Measurements from ENCODE around the gene CTXND2. TPM values are rescaled to one million over a fixed set of nuclear protein-coding genes. Genes with fewer than 3 reads are reported as not detected.
"Not testable (repeated sequence)": the region's sequence is repeated elsewhere in the genome, so short reads cannot be mapped to it uniquely, and the experiment has no call there.

CTXND2 gene
- total RNA-seq, 2 experiments from 2014 or later = not detected

- Histone ChIP-seq H3K4me1 (ENCODE audit: insufficient read depth, low read length) (peaks cover 5% of the 10 kb centered on the region), H3K9me3 (ENCODE audit: control insufficient read depth in 1 of 2, insufficient read depth in 1 of 2, low read length in 2 of 2) (no peaks in the 10 kb centered on the region), H3K27ac (ENCODE audit: low read depth in 1 of 2, low read length in 2 of 2) (no peak overlapping the region), H3K27me3 (ENCODE audit: control insufficient read depth in 1 of 2, insufficient read depth in 2 of 2, low read length in 2 of 2) (no peaks in the 10 kb centered on the region), H3K4me3 (ENCODE audit: low read length) (no peak overlapping the region), H3K36me3 (ENCODE audit: insufficient read depth, low read length) (peaks cover 16% of the 10 kb centered on the region)
- H3K36me3 Mint-ChIP-seq (ENCODE audit: low read depth) = peaks cover 31% of the 10 kb centered on the region
- DNase-seq (no peak), ATAC-seq (ENCODE audit: poor library complexity) (no peak)
- no peaks in the 10 kb centered on the region for H3K9me3 Mint-ChIP-seq
- no peak overlapping the region for H3K4me3 Mint-ChIP-seq
- peaks cover 36% of the 10 kb centered on the region for H3K4me1 Mint-ChIP-seq (ENCODE audit: low read depth)
- intact Hi-C loops (cut with DNase I, micrococcal nuclease) = no loop called here
- no peak for TF ChIP-seq CTCF (IDR thresholded peaks at IDR 0.05)
- CTCF ChIA-PET = no interaction called here
- H3K27me3 Mint-ChIP-seq = no peaks in the 10 kb centered on the region
- no peak overlapping the region for H3K27ac Mint-ChIP-seq
- POLR2A ChIA-PET = no interaction called here
Measured at GRCh38 chr1:150863724-150864123, 23.2 kb upstream of the CTXND2 start.

DNA sequence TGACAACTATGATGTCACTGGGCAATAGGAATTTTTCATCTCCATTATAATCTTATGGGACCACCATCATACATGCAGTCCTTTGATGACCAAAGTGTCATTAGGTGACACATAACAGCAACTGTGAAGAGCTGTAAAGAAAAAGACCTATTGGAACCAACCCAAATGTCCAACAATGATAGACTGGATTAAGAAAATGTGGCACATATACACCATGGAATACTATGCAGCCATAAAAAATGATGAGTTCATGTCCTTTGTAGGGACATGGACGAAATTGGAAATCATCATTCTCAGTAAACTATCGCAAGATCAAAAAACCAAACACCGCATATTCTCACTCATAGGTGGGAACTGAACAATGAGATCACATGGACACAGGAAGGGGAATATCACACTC, 22.7 kb upstream of the CTXND2 start:
- H3K27ac ChIP-seq (ENCODE audit: low read depth in 1 of 2, low read length in 2 of 2); H3K27me3 Mint-ChIP-seq; H3K4me3 ChIP-seq (ENCODE audit: low read length); DNase-seq; H3K4me3 Mint-ChIP-seq; H3K27ac Mint-ChIP-seq; H3K9me3 Mint-ChIP-seq; POLR2A ChIA-PET; H3K9me3 ChIP-seq (ENCODE audit: control insufficient read depth in 1 of 2, insufficient read depth in 1 of 2, low read length in 2 of 2); H3K4me1 ChIP-seq (ENCODE audit: insufficient read depth, low read length); CTCF ChIA-PET; H3K27me3 ChIP-seq (ENCODE audit: control insufficient read depth in 1 of 2, insufficient read depth in 2 of 2, low read length in 2 of 2); intact Hi-C loops (cut with DNase I, micrococcal nuclease); ATAC-seq (ENCODE audit: poor library complexity): not testable (repeated sequence)
- Mint-ChIP-seq H3K4me1 (ENCODE audit: low read depth) (peaks cover 31% of the 10 kb centered on the region), H3K36me3 (ENCODE audit: low read depth) (peaks cover 27% of the 10 kb centered on the region)
- peaks cover 16% of the 10 kb centered on the region for H3K36me3 ChIP-seq (ENCODE audit: insufficient read depth, low read length)

GRCh38 chr1:150869683-150870082, 17.3 kb upstream of the CTXND2 start:
- H3K4me3 Mint-ChIP-seq = peak overlapping the region; percentile 45
- H3K27me3 Mint-ChIP-seq = no peaks in the 10 kb centered on the region
- H3K4me1 Mint-ChIP-seq (ENCODE audit: low read depth) = peaks cover 51% of the 10 kb centered on the region
- CTCF ChIA-PET = no interaction called here
- Histone ChIP-seq H3K9me3 (ENCODE audit: control insufficient read depth in 1 of 2, insufficient read depth in 1 of 2, low read length in 2 of 2) (no peaks in the 10 kb centered on the region), H3K4me3 (ENCODE audit: low read length) (no peak overlapping the region), H3K27me3 (ENCODE audit: control insufficient read depth in 1 of 2, insufficient read depth in 2 of 2, low read length in 2 of 2) (no peaks in the 10 kb centered on the region), H3K4me1 (ENCODE audit: insufficient read depth, low read length) (peaks cover 11% of the 10 kb centered on the region), H3K27ac (ENCODE audit: low read depth in 1 of 2, low read length in 2 of 2) (no peak overlapping the region), H3K36me3 (ENCODE audit: insufficient read depth, low read length) (peaks cover 15% of the 10 kb centered on the region)
- POLR2A ChIA-PET = no interaction called here
- intact Hi-C loops (cut with DNase I, micrococcal nuclease) = loop anchor here in 1 of 2 experiments (10.0 kb wide), 1 partner anchor 585 kb away; the partner anchor contains the start of gene CIART
- ATAC-seq (ENCODE audit: poor library complexity) (peak; percentile 62), DNase-seq (peak in 1 of 14 experiments; percentile 13)
- H3K36me3 Mint-ChIP-seq (ENCODE audit: low read depth) = peaks cover 35% of the 10 kb centered on the region
- H3K9me3 Mint-ChIP-seq = no peaks in the 10 kb centered on the region
- TF ChIP-seq CTCF (IDR thresholded peaks at IDR 0.05) = no peak
- peak overlapping the region; percentile 17 for H3K27ac Mint-ChIP-seq

DNA sequence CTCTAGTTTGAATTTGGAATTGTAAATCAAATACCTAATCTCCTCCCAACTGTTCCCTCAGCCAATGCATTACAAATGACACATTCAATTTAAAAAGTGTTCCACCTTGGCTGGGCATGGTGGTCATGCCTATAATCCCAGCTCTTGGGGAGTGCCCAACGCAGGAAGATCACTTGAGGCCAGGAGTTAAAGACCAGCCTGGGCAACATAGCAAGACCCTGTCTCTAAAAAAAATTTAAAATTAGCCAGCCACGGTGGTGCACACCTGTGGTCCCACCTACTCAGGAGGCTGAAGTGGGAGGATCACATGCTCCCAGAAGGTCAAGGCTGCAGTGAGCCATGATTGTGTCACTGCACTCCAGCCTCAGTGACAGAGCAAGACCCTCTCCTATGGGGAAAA, 14.4 kb upstream of the CTXND2 start:
- peaks cover 59% of the 10 kb centered on the region for H3K4me1 Mint-ChIP-seq (ENCODE audit: low read depth)
- peak overlapping the region; percentile 27 for H3K4me3 Mint-ChIP-seq
- H3K9me3 Mint-ChIP-seq = no peaks in the 10 kb centered on the region
- H3K27ac ChIP-seq (ENCODE audit: low read depth in 1 of 2, low read length in 2 of 2) = no peak overlapping the region
- intact Hi-C loops (cut with DNase I, micrococcal nuclease) = loop anchor here in 1 of 2 experiments (10.0 kb wide), 1 partner anchor 588 kb away; the partner anchor contains the start of gene CIART
- no peak for DNase-seq
- H3K36me3 ChIP-seq (ENCODE audit: insufficient read depth, low read length) = peaks cover 14% of the 10 kb centered on the region
- H3K27me3 Mint-ChIP-seq = no peaks in the 10 kb centered on the region
- ChIA-PET CTCF (no interaction called here), POLR2A (no interaction called here)
- no peak overlapping the region for H3K4me3 ChIP-seq (ENCODE audit: low read length)
- H3K36me3 Mint-ChIP-seq (ENCODE audit: low read depth) = peaks cover 46% of the 10 kb centered on the region
- H3K9me3 ChIP-seq (ENCODE audit: control insufficient read depth in 1 of 2, insufficient read depth in 1 of 2, low read length in 2 of 2) = no peaks in the 10 kb centered on the region
- TF ChIP-seq CTCF (IDR thresholded peaks at IDR 0.05) = no peak
- H3K27me3 ChIP-seq (ENCODE audit: control insufficient read depth in 1 of 2, insufficient read depth in 2 of 2, low read length in 2 of 2) = no peaks in the 10 kb centered on the region
- H3K27ac Mint-ChIP-seq = no peak overlapping the region
- H3K4me1 ChIP-seq (ENCODE audit: insufficient read depth, low read length) = peaks cover 20% of the 10 kb centered on the region
- ATAC-seq (ENCODE audit: poor library complexity) = no peak
